Mesendoderm (in vitro differentiated cells): Measurements from ENCODE around the gene CYP2A7.
"Not testable (repeated sequence)": the region's sequence is repeated elsewhere in the genome, so short reads cannot be mapped to it uniquely, and the experiment has no call there.

Source experiments
- DNase-seq: peaks from one replicate; pipeline ENCODE4 v3.0.0; 2013
- H2AK5ac ChIP-seq: 2 replicates; pipeline ENCODE4 v1.6.1; 2013; ENCODE audit warnings: low read length, inconsistent platforms
- H2BK120ac ChIP-seq: 2 replicates; pipeline ENCODE4 v1.6.1; 2013; ENCODE audit warnings: low read depth, mild to moderate bottlenecking, low read length, moderate library complexity, mixed read lengths
- H2BK15ac ChIP-seq: replicated peaks from 2 replicates; pipeline ENCODE4 v1.6.1; 2013; ENCODE audit warnings: low read depth, mild to moderate bottlenecking, moderate library complexity
- H2BK5ac ChIP-seq: 2 replicates; pipeline ENCODE4 v1.6.1; 2013; ENCODE audit warnings: low read length, inconsistent platforms
- H3K18ac ChIP-seq: 2 replicates; pipeline ENCODE4 v1.6.1; 2013; ENCODE audit warnings: mild to moderate bottlenecking, low read length, mixed read lengths
- H3K23ac ChIP-seq: one replicate; pipeline ENCODE4 v1.6.1; 2013; ENCODE audit warnings: low read length
- H3K27ac ChIP-seq: 2 replicates; pipeline ENCODE4 v1.5.1; 2013; ENCODE audit warnings: low read depth, mild to moderate bottlenecking, inconsistent platforms, low read length, moderate library complexity
- H3K27me3 ChIP-seq: 2 replicates; pipeline ENCODE4 v1.6.1; 2013; ENCODE audit warnings: low read length, control low read depth, mild to moderate bottlenecking, inconsistent platforms; ENCODE audit not compliant: insufficient read depth, poor library complexity
- H3K36me3 ChIP-seq: 2 replicates; pipeline ENCODE4 v1.6.1; 2013; ENCODE audit warnings: low read length, inconsistent platforms; ENCODE audit not compliant: control insufficient read depth, insufficient read depth
- H3K4ac ChIP-seq: one replicate; pipeline ENCODE4 v1.6.1; 2013; ENCODE audit warnings: low read depth, mild to moderate bottlenecking, low read length, moderate library complexity
- H3K4me1 ChIP-seq: 2 replicates; pipeline ENCODE4 v1.6.1; 2013; ENCODE audit warnings: low read depth, low read length, inconsistent platforms; ENCODE audit not compliant: control insufficient read depth
- H3K4me2 ChIP-seq: 2 replicates; pipeline ENCODE4 v1.6.1; 2013; ENCODE audit warnings: low read length
- H3K4me3 ChIP-seq: 2 replicates; pipeline ENCODE4 v1.5.1; 2013; ENCODE audit warnings: mild to moderate bottlenecking, low read length
- H3K56ac ChIP-seq: one replicate; pipeline ENCODE4 v1.6.1; 2013; ENCODE audit warnings: low read length
- H3K79me1 ChIP-seq: 2 replicates; pipeline ENCODE4 v1.6.1; 2013; ENCODE audit warnings: low read length, inconsistent platforms
- H3K79me2 ChIP-seq: 2 replicates; pipeline ENCODE4 v1.6.1; 2013; ENCODE audit warnings: mild to moderate bottlenecking, low read length; ENCODE audit not compliant: control insufficient read depth, insufficient read depth
- H3K9ac ChIP-seq: 2 replicates; pipeline ENCODE4 v1.6.1; 2013; ENCODE audit warnings: low read length, inconsistent platforms
- H4K5ac ChIP-seq: one replicate; pipeline ENCODE4 v1.6.1; 2013; ENCODE audit warnings: low read length
- H4K8ac ChIP-seq: one replicate; pipeline ENCODE4 v1.6.1; 2013; ENCODE audit warnings: low read depth, mild to moderate bottlenecking, control low read depth, low read length, moderate library complexity
- WGBS: extraction: QIAGEN DNeasy Blood & Tissue Kit; methylation state at CpG from one replicate; pipeline ENCODE4 v1.1.7; 2013; ENCODE audit warnings: low lambda C conversion rate, missing lambda C conversion rate; ENCODE audit not compliant: insufficient coverage; ENCODE audit errors: extremely low coverage; 5-methylcytosine and 5-hydroxymethylcytosine counted together

CYP2A7 gene

DNA sequence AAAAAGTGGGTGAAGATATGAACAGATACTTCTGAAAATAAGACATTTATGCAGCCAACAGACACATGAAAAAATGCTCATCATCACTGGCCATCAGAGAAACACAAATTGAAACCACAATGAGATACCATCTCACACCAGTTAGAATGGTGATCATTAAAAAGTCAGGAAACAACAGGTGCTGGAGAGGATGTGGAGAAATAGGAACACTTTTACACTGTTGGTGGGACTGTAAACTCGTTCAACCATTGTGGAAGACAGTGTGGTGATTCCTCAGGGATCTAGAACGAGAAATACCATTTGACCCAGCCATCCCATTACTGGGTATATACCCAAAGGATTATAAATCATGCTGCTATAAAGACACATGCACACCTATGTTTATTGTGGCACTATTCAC, 36.3 kb upstream of the CYP2A7 start:
- H3K79me1 ChIP-seq, H3K56ac ChIP-seq, H2BK120ac ChIP-seq, H3K27me3 ChIP-seq, H4K5ac ChIP-seq, H3K79me2 ChIP-seq, H3K23ac ChIP-seq, H3K27ac ChIP-seq, H3K4ac ChIP-seq, H2BK15ac ChIP-seq, DNase-seq, H2BK5ac ChIP-seq, H2AK5ac ChIP-seq, H3K4me3 ChIP-seq, H3K36me3 ChIP-seq, H4K8ac ChIP-seq, H3K9ac ChIP-seq, H3K4me2 ChIP-seq, H3K18ac ChIP-seq: not testable (repeated sequence)
- no CpG with 5 or more reads among the region's 2 CpGs for WGBS
- peaks cover 13% of the 10 kb centered on the region for H3K4me1 ChIP-seq

DNA sequence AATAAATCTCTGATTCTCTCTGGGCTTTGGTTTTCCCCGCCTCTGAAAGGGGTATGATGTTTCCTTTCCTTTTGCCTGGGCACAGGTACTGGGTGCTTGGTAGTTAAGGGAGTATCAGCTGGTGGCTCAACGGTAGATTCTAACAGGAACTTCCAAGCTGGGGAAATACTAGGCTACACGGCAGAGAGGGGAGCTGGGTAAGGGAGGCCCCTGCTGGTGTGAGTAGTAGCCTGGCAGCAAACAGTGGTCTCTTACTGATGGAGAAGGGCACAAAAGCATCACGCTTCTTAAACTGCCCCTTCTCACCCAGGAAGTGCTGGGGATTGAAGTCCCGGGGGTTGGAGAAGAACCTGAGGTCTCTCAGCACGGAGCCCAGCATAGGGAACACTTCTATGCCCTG, 26.9 kb upstream of the CYP2A7 start:
- H3K4ac ChIP-seq, result no peak overlapping the region
- no peaks in the 10 kb centered on the region for H3K79me1 ChIP-seq
- no peaks in the 10 kb centered on the region for H3K4me1 ChIP-seq
- H2AK5ac ChIP-seq, result no peak overlapping the region
- DNase-seq, result no peak
- no peak overlapping the region for H4K8ac ChIP-seq
- WGBS, result no CpG with 5 or more reads among the region's 6 CpGs
- H3K36me3 ChIP-seq, result no peaks in the 10 kb centered on the region
- no peak overlapping the region for H3K27ac ChIP-seq
- H2BK5ac ChIP-seq, result no peak overlapping the region
- no peak overlapping the region for H3K18ac ChIP-seq
- no peak overlapping the region for H2BK15ac ChIP-seq
- H2BK120ac ChIP-seq, result no peak overlapping the region
- H3K4me2 ChIP-seq, result no peak overlapping the region
- H3K27me3 ChIP-seq, result no peaks in the 10 kb centered on the region
- no peak overlapping the region for H4K5ac ChIP-seq
- H3K9ac ChIP-seq, result no peak overlapping the region
- H3K79me2 ChIP-seq, result no peaks in the 10 kb centered on the region
- H3K23ac ChIP-seq, result no peak overlapping the region
- H3K4me3 ChIP-seq, result no peak overlapping the region
- no peak overlapping the region for H3K56ac ChIP-seq

DNA sequence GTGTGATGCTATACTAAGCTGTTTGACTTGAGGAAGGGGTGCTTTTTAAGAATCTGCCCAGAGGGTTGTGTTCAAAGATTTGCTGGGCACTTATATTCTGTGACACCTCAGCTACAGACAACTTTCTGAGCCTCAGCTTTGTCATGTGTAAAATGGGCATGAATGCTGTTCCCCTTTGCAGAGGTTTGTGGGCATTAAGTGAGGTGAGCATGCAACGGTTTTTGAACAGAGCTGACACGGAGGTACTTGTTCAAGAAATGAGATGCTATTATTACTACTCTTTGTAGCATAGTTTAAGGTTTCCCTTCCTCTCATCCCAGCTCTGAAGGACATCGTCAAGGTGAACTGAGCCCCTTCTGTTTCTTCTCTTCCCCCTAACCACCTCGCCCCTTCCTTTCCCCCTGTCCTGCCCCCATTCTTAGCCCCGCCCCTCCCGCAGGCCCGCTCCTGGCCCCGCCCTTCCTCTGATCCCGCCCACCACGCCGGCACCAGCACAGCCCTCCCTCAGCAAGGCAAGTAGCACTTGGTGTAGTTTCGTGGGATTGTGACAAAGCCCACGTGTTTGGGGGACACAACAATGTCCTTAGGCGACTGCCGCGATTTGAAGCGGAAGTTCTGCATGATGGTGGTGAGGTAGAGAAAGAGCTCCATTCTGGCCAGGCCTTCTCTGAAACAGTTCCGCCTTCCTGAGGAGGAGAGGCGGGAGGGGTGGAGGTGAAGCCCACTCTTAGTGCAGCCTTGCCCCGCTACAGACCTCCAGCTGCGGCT, 26.1 kb upstream of the CYP2A7 start:
- no peaks in the 10 kb centered on the region for H3K4me1 ChIP-seq
- no peak overlapping the region for H3K4ac ChIP-seq
- H3K4me2 ChIP-seq, result no peak overlapping the region
- H4K5ac ChIP-seq, result no peak overlapping the region
- H3K27me3 ChIP-seq, result no peaks in the 10 kb centered on the region
- no CpG with 5 or more reads among the region's 21 CpGs for WGBS
- H3K36me3 ChIP-seq, result no peaks in the 10 kb centered on the region
- no peaks in the 10 kb centered on the region for H3K79me1 ChIP-seq
- no peak overlapping the region for H2BK5ac ChIP-seq
- no peak overlapping the region for H3K23ac ChIP-seq
- no peak overlapping the region for H2BK120ac ChIP-seq
- H3K18ac ChIP-seq, result no peak overlapping the region
- no peak for DNase-seq
- no peak overlapping the region for H2AK5ac ChIP-seq
- no peak overlapping the region for H3K4me3 ChIP-seq
- H4K8ac ChIP-seq, result no peak overlapping the region
- H2BK15ac ChIP-seq, result no peak overlapping the region
- no peak overlapping the region for H3K9ac ChIP-seq
- no peaks in the 10 kb centered on the region for H3K79me2 ChIP-seq
- H3K27ac ChIP-seq, result no peak overlapping the region
- H3K56ac ChIP-seq, result no peak overlapping the region

DNA sequence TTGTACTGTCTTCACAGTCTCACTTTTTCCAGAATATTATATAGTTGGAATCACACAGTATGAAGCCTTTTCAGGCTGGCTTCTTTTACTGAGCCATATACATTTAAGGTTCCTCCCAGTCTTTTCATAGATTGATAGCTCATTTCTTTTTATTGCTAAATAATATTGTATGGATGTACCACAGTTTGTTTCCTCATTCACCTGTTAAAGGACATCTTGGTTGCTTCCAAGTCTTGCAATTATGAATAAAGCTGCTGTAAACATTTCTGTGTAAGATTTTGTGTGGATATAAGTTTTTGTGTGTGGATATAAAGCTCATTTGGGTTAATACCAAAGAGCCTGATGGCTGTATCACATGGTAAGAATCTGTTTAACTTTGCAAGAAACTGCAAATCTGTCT, 24.5 kb upstream of the CYP2A7 start:
- Histone ChIP-seq H3K27ac (no peak overlapping the region), H4K8ac (no peak overlapping the region), H3K36me3 (no peaks in the 10 kb centered on the region), H3K56ac (no peak overlapping the region), H2AK5ac (no peak overlapping the region), H3K4me3 (no peak overlapping the region), H3K23ac (no peak overlapping the region), H4K5ac (no peak overlapping the region), H3K4me2 (no peak overlapping the region), H3K18ac (no peak overlapping the region), H3K27me3 (no peaks in the 10 kb centered on the region), H3K4me1 (no peaks in the 10 kb centered on the region), H3K79me2 (no peaks in the 10 kb centered on the region), H2BK120ac (no peak overlapping the region), H3K9ac (no peak overlapping the region), H3K4ac (no peak overlapping the region), H2BK15ac (no peak overlapping the region), H2BK5ac (no peak overlapping the region), H3K79me1 (no peaks in the 10 kb centered on the region)
- no peak for DNase-seq

DNA sequence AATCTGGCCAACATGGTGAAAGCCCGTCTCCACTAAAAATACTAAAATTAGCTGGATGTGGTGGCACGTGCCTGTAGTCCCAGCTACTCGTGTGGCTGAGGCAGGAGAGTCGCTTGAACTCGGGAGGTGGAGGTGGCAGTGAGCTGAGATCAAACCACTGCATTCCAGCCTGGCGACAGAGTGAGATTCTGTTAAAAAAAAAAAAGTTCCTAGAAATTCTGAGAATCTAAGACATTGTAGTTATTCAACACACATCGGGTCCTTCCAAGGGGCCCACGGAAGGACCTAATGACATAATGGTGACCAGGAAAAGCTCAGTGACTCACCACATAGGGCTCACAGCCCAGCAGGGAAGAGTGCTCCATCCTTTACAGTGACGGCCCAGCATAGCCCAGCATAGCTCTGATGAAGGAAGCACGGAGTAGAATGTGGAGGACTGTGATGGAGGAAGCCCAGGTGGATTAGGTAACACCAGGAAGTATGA, 22.7 kb upstream of the CYP2A7 start:
- H3K4me1 ChIP-seq, H3K9ac ChIP-seq, H3K56ac ChIP-seq, H3K4me2 ChIP-seq, H2BK120ac ChIP-seq, H4K8ac ChIP-seq, H3K79me1 ChIP-seq, H3K18ac ChIP-seq, H3K27ac ChIP-seq, H3K79me2 ChIP-seq, H3K36me3 ChIP-seq, H3K27me3 ChIP-seq, H2AK5ac ChIP-seq, H2BK5ac ChIP-seq, H4K5ac ChIP-seq, H2BK15ac ChIP-seq, H3K4ac ChIP-seq, H3K4me3 ChIP-seq, H3K23ac ChIP-seq: not testable (repeated sequence)
- DNase-seq, result peak; percentile 69
- no CpG with 5 or more reads among the region's 10 CpGs for WGBS
